ENCODE results near the gene PRR5L.

Gene PRR5L

GRCh38 chr11:36438126-36438525, 142.0 kb downstream of the PRR5L start:
- Histone ChIP-seq H3K9me3 (ENCODE audit: control insufficient read depth, insufficient read depth, low read length) (no peaks in the 10 kb centered on the region), H3K4me1 (ENCODE audit: control insufficient read depth, insufficient read depth, low read length) (no peaks in the 10 kb centered on the region), H3K27me3 (ENCODE audit: control insufficient read depth, insufficient read depth, low read length) (no peaks in the 10 kb centered on the region), H3K9ac (ENCODE audit: low read depth, low read length) (no peak overlapping the region), H3K36me3 (ENCODE audit: control insufficient read depth, insufficient read depth, low read length) (no peaks in the 10 kb centered on the region), H3K4me3 (ENCODE audit: low read depth, low read length) (no peak overlapping the region)

- Histone ChIP-seq H3K9ac (ENCODE audit: low read depth, low read length) (no peak overlapping the region), H3K36me3 (ENCODE audit: control insufficient read depth, insufficient read depth, low read length) (no peaks in the 10 kb centered on the region), H3K4me3 (ENCODE audit: low read depth, low read length) (no peak overlapping the region), H3K9me3 (ENCODE audit: control insufficient read depth, insufficient read depth, low read length) (no peaks in the 10 kb centered on the region), H3K27me3 (ENCODE audit: control insufficient read depth, insufficient read depth, low read length) (no peaks in the 10 kb centered on the region), H3K4me1 (ENCODE audit: control insufficient read depth, insufficient read depth, low read length) (no peaks in the 10 kb centered on the region)
Observed at GRCh38 chr11:36441610-36442208, 145.6 kb downstream of the PRR5L start.

- Histone ChIP-seq H3K9ac (ENCODE audit: low read depth, low read length) (no peak overlapping the region), H3K4me3 (ENCODE audit: low read depth, low read length) (no peak overlapping the region), H3K4me1 (ENCODE audit: control insufficient read depth, insufficient read depth, low read length) (no peaks in the 10 kb centered on the region), H3K27me3 (ENCODE audit: control insufficient read depth, insufficient read depth, low read length) (no peaks in the 10 kb centered on the region), H3K36me3 (ENCODE audit: control insufficient read depth, insufficient read depth, low read length) (peaks cover 3% of the 10 kb centered on the region), H3K9me3 (ENCODE audit: control insufficient read depth, insufficient read depth, low read length) (no peaks in the 10 kb centered on the region)
Observed at GRCh38 chr11:36443661-36444060, 147.6 kb downstream of the PRR5L start.

GRCh38 chr11:36446135-36446534, 150.0 kb downstream of the PRR5L start:
- H3K27me3 ChIP-seq (ENCODE audit: control insufficient read depth, insufficient read depth, low read length) = no peaks in the 10 kb centered on the region
- peaks cover 10% of the 10 kb centered on the region for H3K36me3 ChIP-seq (ENCODE audit: control insufficient read depth, insufficient read depth, low read length)

GRCh38 chr11:36447514-36447913, 151.4 kb downstream of the PRR5L start:
- no peak overlapping the region for H3K9ac ChIP-seq (ENCODE audit: low read depth, low read length)
- H3K27me3 ChIP-seq (ENCODE audit: control insufficient read depth, insufficient read depth, low read length) = no peaks in the 10 kb centered on the region
- peaks cover 15% of the 10 kb centered on the region for H3K36me3 ChIP-seq (ENCODE audit: control insufficient read depth, insufficient read depth, low read length)
- H3K4me1 ChIP-seq (ENCODE audit: control insufficient read depth, insufficient read depth, low read length) = no peaks in the 10 kb centered on the region
- H3K4me3 ChIP-seq (ENCODE audit: low read depth, low read length) = no peak overlapping the region
- H3K9me3 ChIP-seq (ENCODE audit: control insufficient read depth, insufficient read depth, low read length) = no peaks in the 10 kb centered on the region

More at GRCh38 chr11:36446135-36446534, 150.0 kb downstream of the PRR5L start:
- H3K4me1 ChIP-seq (ENCODE audit: control insufficient read depth, insufficient read depth, low read length) = no peaks in the 10 kb centered on the region
- H3K4me3 ChIP-seq (ENCODE audit: low read depth, low read length) = no peak overlapping the region
- H3K9me3 ChIP-seq (ENCODE audit: control insufficient read depth, insufficient read depth, low read length) = no peaks in the 10 kb centered on the region
- no peak overlapping the region for H3K9ac ChIP-seq (ENCODE audit: low read depth, low read length)

- H3K4me3 ChIP-seq (ENCODE audit: low read depth, low read length) = no peak overlapping the region
- H3K9ac ChIP-seq (ENCODE audit: low read depth, low read length) = no peak overlapping the region
- no peaks in the 10 kb centered on the region for H3K9me3 ChIP-seq (ENCODE audit: control insufficient read depth, insufficient read depth, low read length)
- H3K27me3 ChIP-seq (ENCODE audit: control insufficient read depth, insufficient read depth, low read length) = no peaks in the 10 kb centered on the region
- no peaks in the 10 kb centered on the region for H3K4me1 ChIP-seq (ENCODE audit: control insufficient read depth, insufficient read depth, low read length)
- peaks cover 15% of the 10 kb centered on the region for H3K36me3 ChIP-seq (ENCODE audit: control insufficient read depth, insufficient read depth, low read length)
Observed at GRCh38 chr11:36447947-36448346, 151.9 kb downstream of the PRR5L start.

- Histone ChIP-seq H3K9me3 (ENCODE audit: control insufficient read depth, insufficient read depth, low read length) (no peaks in the 10 kb centered on the region), H3K27me3 (ENCODE audit: control insufficient read depth, insufficient read depth, low read length) (no peaks in the 10 kb centered on the region), H3K36me3 (ENCODE audit: control insufficient read depth, insufficient read depth, low read length) (peaks cover 15% of the 10 kb centered on the region), H3K9ac (ENCODE audit: low read depth, low read length) (no peak overlapping the region), H3K4me3 (ENCODE audit: low read depth, low read length) (no peak overlapping the region), H3K4me1 (ENCODE audit: control insufficient read depth, insufficient read depth, low read length) (peaks cover 3% of the 10 kb centered on the region)
Observed at GRCh38 chr11:36449561-36450096, 153.5 kb downstream of the PRR5L start.

GRCh38 chr11:36450110-36450572, 154.1 kb downstream of the PRR5L start:
- Histone ChIP-seq H3K9ac (ENCODE audit: low read depth, low read length) (no peak overlapping the region), H3K36me3 (ENCODE audit: control insufficient read depth, insufficient read depth, low read length) (peaks cover 15% of the 10 kb centered on the region), H3K4me3 (ENCODE audit: low read depth, low read length) (no peak overlapping the region), H3K4me1 (ENCODE audit: control insufficient read depth, insufficient read depth, low read length) (peaks cover 5% of the 10 kb centered on the region), H3K9me3 (ENCODE audit: control insufficient read depth, insufficient read depth, low read length) (no peaks in the 10 kb centered on the region), H3K27me3 (ENCODE audit: control insufficient read depth, insufficient read depth, low read length) (no peaks in the 10 kb centered on the region)

- Histone ChIP-seq H3K27me3 (ENCODE audit: control insufficient read depth, insufficient read depth, low read length) (no peaks in the 10 kb centered on the region), H3K4me3 (ENCODE audit: low read depth, low read length) (no peak overlapping the region), H3K36me3 (ENCODE audit: control insufficient read depth, insufficient read depth, low read length) (peaks cover 15% of the 10 kb centered on the region), H3K9ac (ENCODE audit: low read depth, low read length) (no peak overlapping the region), H3K4me1 (ENCODE audit: control insufficient read depth, insufficient read depth, low read length) (peaks cover 5% of the 10 kb centered on the region), H3K9me3 (ENCODE audit: control insufficient read depth, insufficient read depth, low read length) (no peaks in the 10 kb centered on the region)
Observed at GRCh38 chr11:36451045-36451444, 155.0 kb downstream of the PRR5L start.

- Histone ChIP-seq H3K9ac (ENCODE audit: low read depth, low read length) (no peak overlapping the region), H3K4me1 (ENCODE audit: control insufficient read depth, insufficient read depth, low read length) (peaks cover 5% of the 10 kb centered on the region), H3K9me3 (ENCODE audit: control insufficient read depth, insufficient read depth, low read length) (no peaks in the 10 kb centered on the region), H3K27me3 (ENCODE audit: control insufficient read depth, insufficient read depth, low read length) (no peaks in the 10 kb centered on the region), H3K36me3 (ENCODE audit: control insufficient read depth, insufficient read depth, low read length) (peaks cover 15% of the 10 kb centered on the region), H3K4me3 (ENCODE audit: low read depth, low read length) (no peak overlapping the region)
Observed at GRCh38 chr11:36451681-36452080, 155.6 kb downstream of the PRR5L start.

- H3K27me3 ChIP-seq (ENCODE audit: control insufficient read depth, insufficient read depth, low read length) = no peaks in the 10 kb centered on the region
- H3K4me1 ChIP-seq (ENCODE audit: control insufficient read depth, insufficient read depth, low read length) = peaks cover 5% of the 10 kb centered on the region
- H3K4me3 ChIP-seq (ENCODE audit: low read depth, low read length) = no peak overlapping the region
- H3K9me3 ChIP-seq (ENCODE audit: control insufficient read depth, insufficient read depth, low read length) = no peaks in the 10 kb centered on the region
- H3K9ac ChIP-seq (ENCODE audit: low read depth, low read length) = no peak overlapping the region
- peaks cover 15% of the 10 kb centered on the region for H3K36me3 ChIP-seq (ENCODE audit: control insufficient read depth, insufficient read depth, low read length)
Observed at GRCh38 chr11:36452236-36452940, 156.3 kb downstream of the PRR5L start.

GRCh38 chr11:36452961-36453360, 156.9 kb downstream of the PRR5L start:
- no peaks in the 10 kb centered on the region for H3K27me3 ChIP-seq (ENCODE audit: control insufficient read depth, insufficient read depth, low read length)
- H3K9me3 ChIP-seq (ENCODE audit: control insufficient read depth, insufficient read depth, low read length) = no peaks in the 10 kb centered on the region
- peaks cover 5% of the 10 kb centered on the region for H3K4me1 ChIP-seq (ENCODE audit: control insufficient read depth, insufficient read depth, low read length)
- peaks cover 15% of the 10 kb centered on the region for H3K36me3 ChIP-seq (ENCODE audit: control insufficient read depth, insufficient read depth, low read length)
- H3K9ac ChIP-seq (ENCODE audit: low read depth, low read length) = no peak overlapping the region
- no peak overlapping the region for H3K4me3 ChIP-seq (ENCODE audit: low read depth, low read length)

All from iPS-15b (cell line).